Measurements from ENCODE around the gene TXNRD1. TPM values are rescaled to one million over a fixed set of nuclear protein-coding genes. Genes with fewer than 3 reads are reported as not detected.

The TXNRD1 gene
- total and polyA plus RNA-seq, 4 donors: 23.6 to 70.8 (median 55.7) TPM

DNA sequence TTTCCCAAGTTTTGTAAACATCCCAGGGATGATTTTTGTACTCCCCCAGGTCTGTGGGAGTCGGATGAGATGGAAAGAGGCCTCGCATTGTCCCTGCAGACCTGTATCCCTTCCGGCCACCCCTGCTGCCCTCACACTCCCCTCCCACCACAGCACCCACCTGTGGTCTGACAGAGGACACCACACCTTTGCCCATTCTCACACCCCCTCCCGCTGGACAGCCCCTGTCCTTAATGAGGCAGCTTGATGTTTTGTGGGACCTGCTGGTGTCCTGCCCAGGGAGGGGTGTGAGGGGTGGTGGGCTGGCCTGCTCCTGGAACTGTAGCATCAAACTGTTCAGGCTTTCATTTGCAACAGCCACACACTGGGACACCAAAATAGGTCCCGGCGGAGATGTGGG lies 159.2 kb downstream of the TXNRD1 start:
- H3K27ac ChIP-seq (ENCODE audit: low read depth in 1 of 2, low read length in 2 of 2): no peak overlapping the region
- no peaks in the 10 kb centered on the region for H3K4me1 ChIP-seq (ENCODE audit: control insufficient read depth in 4 of 4, insufficient read depth in 4 of 4, low read length in 3 of 4)
- 82% methylated on average over 6 of the region's 6 CpGs for WGBS
- DNase-seq (ENCODE audit: low spot score): no peak
- H3K27me3 ChIP-seq (ENCODE audit: control insufficient read depth in 4 of 4, insufficient read depth in 4 of 4, low read length in 3 of 4): no peaks in the 10 kb centered on the region
- no peak overlapping the region for H3K9ac ChIP-seq (ENCODE audit: low read depth in 1 of 2, low read length in 2 of 2)
- no peaks in the 10 kb centered on the region for H3K36me3 ChIP-seq (ENCODE audit: control insufficient read depth in 4 of 4, insufficient read depth in 3 of 4, low read depth in 1 of 4, low read length in 3 of 4)
- no peak overlapping the region for H3K4me3 ChIP-seq (ENCODE audit: low read depth in 1 of 3, low read length in 3 of 3)
- peaks cover under 1 to 2% (median under 1%) of the 10 kb centered on the region in 4 donors for H3K9me3 ChIP-seq (ENCODE audit: control insufficient read depth in 4 of 4, low read length in 3 of 4)
- TF ChIP-seq TAF1 (conservative IDR thresholded peaks at IDR 0.05) (no peak), FOXA2 (IDR thresholded peaks at IDR 0.05) (no peak), RXRA (IDR thresholded peaks at IDR 0.05) (no peak), GABPA (IDR thresholded peaks at IDR 0.05 in 1 of 2, conservative IDR thresholded peaks at IDR 0.05 in 1 of 2) (no peak), HNF4G (IDR thresholded peaks at IDR 0.05) (no peak), EGR1 (IDR thresholded peaks at IDR 0.05; ENCODE audit: low read depth in 2 of 2) (no peak), YY1 (IDR thresholded peaks at IDR 0.05) (no peak), NR2F2 (IDR thresholded peaks at IDR 0.05) (no peak)
- TF ChIP-seq, protein P1, sequence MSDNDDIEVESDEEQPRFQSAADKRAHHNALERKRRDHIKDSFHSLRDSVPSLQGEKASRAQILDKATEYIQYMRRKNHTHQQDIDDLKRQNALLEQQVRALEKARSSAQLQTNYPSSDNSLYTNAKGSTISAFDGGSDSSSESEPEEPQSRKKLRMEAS (IDR thresholded peaks at IDR 0.05): no peak

DNA sequence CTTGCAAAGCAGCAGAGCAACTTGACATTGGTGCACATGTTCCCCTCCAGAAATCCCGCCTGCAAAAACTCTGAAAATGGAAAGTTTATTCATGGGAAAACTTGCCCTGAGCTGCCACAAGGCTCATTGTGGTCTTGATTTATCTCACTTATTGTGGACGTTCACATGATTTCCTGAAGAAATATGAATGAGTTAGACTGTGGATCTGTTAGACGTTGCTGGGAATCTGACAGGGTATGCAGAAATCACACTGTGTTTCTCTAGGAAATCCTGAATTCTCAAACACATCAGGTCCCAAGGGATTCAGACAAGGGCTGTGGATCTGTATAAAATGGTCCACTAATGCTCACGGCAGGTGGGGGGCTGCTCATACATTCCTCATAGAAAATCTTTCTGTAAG lies 160.2 kb downstream of the TXNRD1 start:
- Histone ChIP-seq H3K27ac (ENCODE audit: low read depth in 1 of 2, low read length in 2 of 2) (no peak overlapping the region), H3K4me1 (ENCODE audit: control insufficient read depth in 4 of 4, insufficient read depth in 4 of 4, low read length in 3 of 4) (no peaks in the 10 kb centered on the region), H3K4me3 (ENCODE audit: low read depth in 1 of 3, low read length in 3 of 3) (no peak overlapping the region), H3K9me3 (ENCODE audit: control insufficient read depth in 4 of 4, low read length in 3 of 4) (no peaks in the 10 kb centered on the region), H3K9ac (ENCODE audit: low read depth in 1 of 2, low read length in 2 of 2) (no peak overlapping the region), H3K27me3 (ENCODE audit: control insufficient read depth in 4 of 4, insufficient read depth in 4 of 4, low read length in 3 of 4) (no peaks in the 10 kb centered on the region), H3K36me3 (ENCODE audit: control insufficient read depth in 4 of 4, insufficient read depth in 3 of 4, low read depth in 1 of 4, low read length in 3 of 4) (no peaks in the 10 kb centered on the region)
- WGBS: 81% methylated on average over 4 of the region's 4 CpGs
- TF ChIP-seq HNF4G (IDR thresholded peaks at IDR 0.05) (no peak), FOXA1 (IDR thresholded peaks at IDR 0.05) (no peak), TAF1 (conservative IDR thresholded peaks at IDR 0.05) (no peak), NR2F2 (IDR thresholded peaks at IDR 0.05) (no peak), EGR1 (IDR thresholded peaks at IDR 0.05; ENCODE audit: low read depth in 2 of 2) (no peak), RAD21 (IDR thresholded peaks at IDR 0.05) (no peak), HNF4A (conservative IDR thresholded peaks at IDR 0.05) (no peak), RXRA (IDR thresholded peaks at IDR 0.05) (no peak), SP1 (IDR thresholded peaks at IDR 0.05) (no peak), JUND (IDR thresholded peaks at IDR 0.05) (no peak)
- TF ChIP-seq, protein P1 (IDR thresholded peaks at IDR 0.05): no peak
- TF ChIP-seq, protein P2, sequence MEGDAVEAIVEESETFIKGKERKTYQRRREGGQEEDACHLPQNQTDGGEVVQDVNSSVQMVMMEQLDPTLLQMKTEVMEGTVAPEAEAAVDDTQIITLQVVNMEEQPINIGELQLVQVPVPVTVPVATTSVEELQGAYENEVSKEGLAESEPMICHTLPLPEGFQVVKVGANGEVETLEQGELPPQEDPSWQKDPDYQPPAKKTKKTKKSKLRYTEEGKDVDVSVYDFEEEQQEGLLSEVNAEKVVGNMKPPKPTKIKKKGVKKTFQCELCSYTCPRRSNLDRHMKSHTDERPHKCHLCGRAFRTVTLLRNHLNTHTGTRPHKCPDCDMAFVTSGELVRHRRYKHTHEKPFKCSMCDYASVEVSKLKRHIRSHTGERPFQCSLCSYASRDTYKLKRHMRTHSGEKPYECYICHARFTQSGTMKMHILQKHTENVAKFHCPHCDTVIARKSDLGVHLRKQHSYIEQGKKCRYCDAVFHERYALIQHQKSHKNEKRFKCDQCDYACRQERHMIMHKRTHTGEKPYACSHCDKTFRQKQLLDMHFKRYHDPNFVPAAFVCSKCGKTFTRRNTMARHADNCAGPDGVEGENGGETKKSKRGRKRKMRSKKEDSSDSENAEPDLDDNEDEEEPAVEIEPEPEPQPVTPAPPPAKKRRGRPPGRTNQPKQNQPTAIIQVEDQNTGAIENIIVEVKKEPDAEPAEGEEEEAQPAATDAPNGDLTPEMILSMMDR (IDR thresholded peaks at IDR 0.05; ENCODE audit: low read depth, low read length, missing input control): no peak
- TF ChIP-seq, protein P3, sequence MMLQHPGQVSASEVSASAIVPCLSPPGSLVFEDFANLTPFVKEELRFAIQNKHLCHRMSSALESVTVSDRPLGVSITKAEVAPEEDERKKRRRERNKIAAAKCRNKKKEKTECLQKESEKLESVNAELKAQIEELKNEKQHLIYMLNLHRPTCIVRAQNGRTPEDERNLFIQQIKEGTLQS (IDR thresholded peaks at IDR 0.05): no peak
- no peak for DNase-seq (ENCODE audit: low spot score)
